ENCODE data around the gene SUSD3.

Gene SUSD3

GRCh38 chr9:93127395-93127911 lies 69.0 kb downstream of the SUSD3 start:
- ATAC-seq = no peak

GRCh38 chr9:93128011-93128714 lies 69.7 kb downstream of the SUSD3 start:
- ATAC-seq = no peak

GRCh38 chr9:93128715-93129224 lies 70.3 kb downstream of the SUSD3 start:
- ATAC-seq = no peak

- no peak for ATAC-seq
Observed at GRCh38 chr9:93129286-93129685, 70.8 kb downstream of the SUSD3 start.

GRCh38 chr9:93129691-93130500 lies 71.4 kb downstream of the SUSD3 start:
- no peak for ATAC-seq

- no peak for ATAC-seq
Observed at GRCh38 chr9:93130861-93131481, 72.5 kb downstream of the SUSD3 start.

GRCh38 chr9:93131599-93132286 lies 73.2 kb downstream of the SUSD3 start:
- ATAC-seq = no peak

GRCh38 chr9:93132287-93132927 lies 73.9 kb downstream of the SUSD3 start:
- no peak for ATAC-seq

GRCh38 chr9:93132946-93133680 lies 74.6 kb downstream of the SUSD3 start:
- peak; percentile 28 to 34 for ATAC-seq

GRCh38 chr9:93133681-93134014 lies 75.1 kb downstream of the SUSD3 start:
- no peak for ATAC-seq

- peak; percentile 82 to 88 for ATAC-seq
Observed at GRCh38 chr9:93134015-93134739, 75.7 kb downstream of the SUSD3 start, which contains the start of gene NINJ1. Gene NINJ1, minus strand, starts transcription at chr9:93134251. Its CDS starts 34 bp downstream, at chr9:93134217.
